Measurements from ENCODE around the gene SNRNP35.

The SNRNP35 gene

DNA sequence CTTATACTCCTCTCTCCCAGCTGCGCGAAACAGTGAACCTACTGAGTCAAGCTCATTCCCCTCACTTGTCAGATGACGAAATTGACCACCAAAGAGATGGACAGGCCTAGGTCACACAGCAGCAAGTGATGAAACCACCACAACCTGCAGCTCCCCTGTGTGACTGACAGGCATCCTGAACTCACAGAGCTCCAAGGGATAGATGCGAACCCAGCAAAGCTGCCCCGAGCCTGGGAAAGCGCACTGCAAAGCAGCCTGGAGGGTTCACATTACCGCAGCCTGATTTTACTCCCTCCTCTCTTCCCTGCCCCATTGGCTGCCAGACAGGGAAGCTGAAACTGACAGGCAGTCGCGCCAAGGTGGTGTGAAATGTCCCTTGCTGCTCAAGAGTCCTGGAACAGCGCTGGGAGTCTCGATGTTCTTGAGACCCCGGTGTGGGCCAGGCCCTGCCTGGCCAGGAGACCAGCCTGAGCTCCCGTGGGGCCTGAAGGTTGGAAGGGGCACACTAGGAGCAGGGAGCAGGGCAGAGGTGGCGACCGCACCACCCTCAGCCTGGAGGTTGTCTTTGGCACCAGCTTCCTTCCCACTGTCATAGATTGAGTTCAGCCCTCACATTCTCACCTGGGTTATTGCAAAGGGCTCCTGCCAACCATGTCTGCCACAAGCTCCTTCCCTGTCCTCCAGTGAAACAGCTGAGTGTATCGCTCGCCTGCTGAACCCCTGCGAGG is 36.3 kb downstream of the SNRNP35 start:
- TF ChIP-seq, protein P1, sequence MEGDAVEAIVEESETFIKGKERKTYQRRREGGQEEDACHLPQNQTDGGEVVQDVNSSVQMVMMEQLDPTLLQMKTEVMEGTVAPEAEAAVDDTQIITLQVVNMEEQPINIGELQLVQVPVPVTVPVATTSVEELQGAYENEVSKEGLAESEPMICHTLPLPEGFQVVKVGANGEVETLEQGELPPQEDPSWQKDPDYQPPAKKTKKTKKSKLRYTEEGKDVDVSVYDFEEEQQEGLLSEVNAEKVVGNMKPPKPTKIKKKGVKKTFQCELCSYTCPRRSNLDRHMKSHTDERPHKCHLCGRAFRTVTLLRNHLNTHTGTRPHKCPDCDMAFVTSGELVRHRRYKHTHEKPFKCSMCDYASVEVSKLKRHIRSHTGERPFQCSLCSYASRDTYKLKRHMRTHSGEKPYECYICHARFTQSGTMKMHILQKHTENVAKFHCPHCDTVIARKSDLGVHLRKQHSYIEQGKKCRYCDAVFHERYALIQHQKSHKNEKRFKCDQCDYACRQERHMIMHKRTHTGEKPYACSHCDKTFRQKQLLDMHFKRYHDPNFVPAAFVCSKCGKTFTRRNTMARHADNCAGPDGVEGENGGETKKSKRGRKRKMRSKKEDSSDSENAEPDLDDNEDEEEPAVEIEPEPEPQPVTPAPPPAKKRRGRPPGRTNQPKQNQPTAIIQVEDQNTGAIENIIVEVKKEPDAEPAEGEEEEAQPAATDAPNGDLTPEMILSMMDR (IDR thresholded peaks at IDR 0.05; ENCODE audit: borderline replicate concordance, insufficient read depth, low read depth, low read length): no peak
- H3K4me3 ChIP-seq (ENCODE audit: low read depth, low read length): no peak overlapping the region

- no peak overlapping the region for H3K4me3 ChIP-seq (ENCODE audit: low read depth, low read length)
- TF ChIP-seq, protein P1 (IDR thresholded peaks at IDR 0.05; ENCODE audit: borderline replicate concordance, insufficient read depth, low read depth, low read length): no peak
Observed at GRCh38 chr12:123497065-123497464, 39.1 kb downstream of the SNRNP35 start.

- no peak overlapping the region for H3K4me3 ChIP-seq (ENCODE audit: low read depth, low read length)
- TF ChIP-seq, protein P1 (IDR thresholded peaks at IDR 0.05; ENCODE audit: borderline replicate concordance, insufficient read depth, low read depth, low read length): no peak
Observed at GRCh38 chr12:123498126-123498825, 40.3 kb downstream of the SNRNP35 start.

DNA sequence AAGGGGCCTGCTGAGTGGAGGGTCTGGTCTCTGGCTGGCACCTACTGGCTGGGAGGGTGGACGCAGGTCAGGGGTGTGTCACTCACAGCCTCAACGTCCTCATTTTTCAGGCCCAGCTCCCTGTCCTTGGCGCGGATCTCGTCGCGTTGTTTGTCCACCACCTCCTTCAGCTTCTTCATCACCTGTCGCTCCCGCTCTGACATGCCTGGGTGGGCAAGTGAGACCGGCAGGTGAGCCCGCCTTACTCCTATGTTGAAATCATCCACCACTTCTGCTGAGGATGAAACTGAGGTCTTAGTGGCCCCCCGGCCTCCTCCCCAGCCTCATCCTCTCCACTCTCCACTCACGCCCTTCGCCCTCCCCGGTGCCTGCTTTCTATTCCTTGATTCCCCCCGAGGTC is 41.4 kb downstream of the SNRNP35 start:
- TF ChIP-seq, protein P1 (IDR thresholded peaks at IDR 0.05; ENCODE audit: borderline replicate concordance, insufficient read depth, low read depth, low read length): no peak
- H3K4me3 ChIP-seq (ENCODE audit: low read depth, low read length): no peak overlapping the region

- TF ChIP-seq, protein P1 (IDR thresholded peaks at IDR 0.05; ENCODE audit: borderline replicate concordance, insufficient read depth, low read depth, low read length): no peak
- H3K4me3 ChIP-seq (ENCODE audit: low read depth, low read length): no peak overlapping the region
Observed at GRCh38 chr12:123502163-123502704, 44.3 kb downstream of the SNRNP35 start.

DNA sequence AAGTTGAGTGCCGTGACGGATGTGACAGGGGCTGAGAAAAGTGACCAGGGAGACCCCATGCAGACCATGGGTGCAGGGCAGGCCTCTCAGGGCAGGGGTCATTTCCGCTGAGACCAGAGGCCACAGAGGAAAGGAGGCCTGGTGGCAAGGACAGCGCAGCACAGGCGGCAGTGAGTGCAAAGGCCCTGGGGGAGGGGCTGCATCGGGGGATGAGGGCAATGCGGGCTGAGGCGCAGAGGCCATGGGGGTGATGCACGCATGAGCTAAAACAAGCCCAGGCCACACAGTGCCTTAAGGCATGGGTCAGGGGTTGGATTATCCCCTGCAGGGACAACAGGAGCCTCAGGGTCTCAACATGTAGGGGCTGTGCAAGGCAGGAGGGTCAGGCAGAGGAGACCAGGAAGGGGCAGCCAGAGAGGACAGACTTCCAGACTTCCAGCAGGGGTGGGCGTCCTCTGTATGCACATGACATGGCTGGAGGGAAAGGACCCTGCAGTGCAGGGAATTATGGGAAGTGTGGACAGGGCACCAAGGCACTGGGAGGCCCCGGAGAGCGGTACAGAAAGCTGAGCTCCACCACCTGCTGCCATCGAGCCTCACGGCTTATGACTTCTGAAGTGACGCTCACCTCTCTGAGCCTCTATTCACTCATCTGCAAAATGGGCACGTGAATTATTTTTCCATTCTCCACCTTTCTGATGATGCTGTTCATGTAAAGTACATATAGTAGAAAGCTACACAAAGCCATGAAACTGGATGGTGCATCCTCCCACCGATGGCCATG is 48.3 kb downstream of the SNRNP35 start:
- TF ChIP-seq, protein P1 (IDR thresholded peaks at IDR 0.05; ENCODE audit: borderline replicate concordance, insufficient read depth, low read depth, low read length): no peak

More for the DNA sequence above, 48.3 kb downstream of the SNRNP35 start:
- no peak overlapping the region for H3K4me3 ChIP-seq (ENCODE audit: low read depth, low read length)

Data from GM12875 (cell line).